Ascending aorta (tissue), 2 donors: ENCODE results near the gene PKM. TPM values are rescaled to one million over a fixed set of nuclear protein-coding genes. Genes with fewer than 3 reads are reported as not detected.

Experiments
- DNase-seq, 2 donors: peaks; one replicate each; pipeline ENCODE4 v3.0.0-alpha.2; 2019; ENCODE audit warnings: low spot score in 2 of 2
- H3K27ac ChIP-seq, 2 donors: fragments of 200-600 bp; sonication (generic); one replicate each; pipeline ENCODE4 v1.5.1; 2016 to 2017; ENCODE audit warnings: mild to moderate bottlenecking in 1 of 2
- H3K27me3 ChIP-seq: fragments of 200-600 bp; sonication (generic); one replicate; pipeline ENCODE4 v1.5.1; 2017
- H3K36me3 ChIP-seq, 2 donors: fragments of 200-600 bp; sonication (generic); one replicate each; pipeline ENCODE4 v1.5.1; 2016
- H3K4me1 ChIP-seq, 2 donors: fragments of 200-600 bp; sonication (generic); one replicate each; pipeline ENCODE4 v1.5.1; 2016 to 2017; ENCODE audit warnings: mild to moderate bottlenecking in 1 of 2
- H3K4me3 ChIP-seq, 2 donors: fragments of 200-600 bp; sonication (generic); one replicate each; pipeline ENCODE4 v1.5.1; 2016 to 2017; ENCODE audit warnings: mild to moderate bottlenecking in 1 of 2
- H3K9me3 ChIP-seq, 2 donors: fragments of 200-600 bp; sonication (generic); one replicate each; pipeline ENCODE4 v1.5.1; 2016
- CTCF ChIP-seq, 3 experiments: fragments of 200-600 bp in 2 of 3; fragments of 450-650 bp in 1 of 3; sonication (generic) in 2 of 3; IDR thresholded peaks; one replicate each; pipeline ENCODE4 v1.5.1; 2016 to 2019; ENCODE audit warnings: antibody characterized with exemption in 3 of 3, mild to moderate bottlenecking in 1 of 3, moderate library complexity in 1 of 3
- intact Hi-C: fragments of 100-400 bp; cut with DNase I; formaldehyde crosslinking; loops from one replicate; pipeline ENCODE4 v1.15.1; 2023
- total RNA-seq: library from RNA; depleted of rRNA; stranded (reverse); fragments of >200 nt; gene quantifications from one replicate; pipeline ENCODE4 v1.1.0, GENCODE V29; 2016

The PKM gene
- total RNA-seq, 1 donor from 2014 or later = 313 TPM

- no peak for TF ChIP-seq CTCF (IDR thresholded peaks at IDR 0.05)
- DNase-seq = no peak
- intact Hi-C loops = no loop called here
- H3K9me3 ChIP-seq = no peaks in the 10 kb centered on the region
- H3K4me3 ChIP-seq = no peak overlapping the region
- H3K4me1 ChIP-seq = no peaks in the 10 kb centered on the region
- no peaks in the 10 kb centered on the region for H3K36me3 ChIP-seq
- no peak overlapping the region for H3K27ac ChIP-seq
- no peaks in the 10 kb centered on the region for H3K27me3 ChIP-seq
These were observed 60.9 kb downstream of the PKM start for GRCh38 chr15:72169921-72170611.

- no peaks in the 10 kb centered on the region for H3K36me3 ChIP-seq
- no peak overlapping the region for H3K27ac ChIP-seq
- no peaks in the 10 kb centered on the region for H3K4me1 ChIP-seq
- TF ChIP-seq CTCF (IDR thresholded peaks at IDR 0.05) = no peak
- no peaks in the 10 kb centered on the region for H3K27me3 ChIP-seq
- intact Hi-C loops = no loop called here
- no peaks in the 10 kb centered on the region for H3K9me3 ChIP-seq
- DNase-seq = no peak
- no peak overlapping the region for H3K4me3 ChIP-seq
These were observed 61.6 kb downstream of the PKM start for GRCh38 chr15:72169236-72169920.

GRCh38 chr15:72168808-72169190, 62.2 kb downstream of the PKM start:
- intact Hi-C loops = no loop called here
- Histone ChIP-seq H3K9me3 (no peaks in the 10 kb centered on the region), H3K4me1 (no peaks in the 10 kb centered on the region), H3K36me3 (no peaks in the 10 kb centered on the region), H3K4me3 (no peak overlapping the region), H3K27ac (no peak overlapping the region), H3K27me3 (no peaks in the 10 kb centered on the region)
- DNase-seq = no peak
- no peak for TF ChIP-seq CTCF (IDR thresholded peaks at IDR 0.05)

- Histone ChIP-seq H3K27me3 (no peaks in the 10 kb centered on the region), H3K4me3 (no peak overlapping the region), H3K36me3 (no peaks in the 10 kb centered on the region), H3K27ac (no peak overlapping the region), H3K9me3 (no peaks in the 10 kb centered on the region), H3K4me1 (no peaks in the 10 kb centered on the region)
- TF ChIP-seq CTCF (IDR thresholded peaks at IDR 0.05) = no peak
- no peak for DNase-seq
- intact Hi-C loops = no loop called here
These were observed 62.7 kb downstream of the PKM start for GRCh38 chr15:72168131-72168807.

- no peak for DNase-seq
- no peak overlapping the region for H3K4me3 ChIP-seq
- no peak for TF ChIP-seq CTCF (IDR thresholded peaks at IDR 0.05)
- H3K27ac ChIP-seq = no peak overlapping the region
- no peaks in the 10 kb centered on the region for H3K4me1 ChIP-seq
- intact Hi-C loops = no loop called here
- H3K9me3 ChIP-seq = no peaks in the 10 kb centered on the region
- H3K36me3 ChIP-seq = no peaks in the 10 kb centered on the region
- H3K27me3 ChIP-seq = no peaks in the 10 kb centered on the region
These were observed 63.5 kb downstream of the PKM start for GRCh38 chr15:72167445-72167844.
